ENCODE results near the gene HIPK2. TPM values are rescaled to one million over a fixed set of nuclear protein-coding genes. Genes with fewer than 3 reads are reported as not detected.

The HIPK2 gene
- polyA plus RNA-seq, 1 donor, result 10.4 TPM

- no peak for DNase-seq
These were observed 129.9 kb downstream of the HIPK2 start for GRCh38 chr7:139647814-139648390.

DNA sequence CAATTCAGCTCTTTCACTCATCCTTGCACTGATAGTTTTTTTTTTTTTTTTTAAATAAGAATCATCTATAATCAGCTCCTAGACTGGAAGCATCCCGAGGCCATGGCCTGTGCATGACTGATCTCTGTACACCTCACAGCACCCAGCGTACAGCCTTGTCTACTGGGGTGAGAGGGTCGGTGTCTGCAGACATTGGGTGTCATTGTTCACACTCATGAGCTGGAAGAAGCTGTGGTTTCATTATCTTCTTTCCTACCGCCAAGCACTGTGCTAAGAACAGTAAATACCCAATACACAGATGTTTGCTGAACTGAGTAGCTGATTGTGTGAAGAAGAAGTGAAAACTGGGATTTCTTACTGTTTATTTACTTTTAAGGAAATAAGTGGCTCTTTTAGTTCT, 130.7 kb downstream of the HIPK2 start:
- no peak for DNase-seq

GRCh38 chr7:139646566-139646965, 131.2 kb downstream of the HIPK2 start:
- DNase-seq, result no peak

DNA sequence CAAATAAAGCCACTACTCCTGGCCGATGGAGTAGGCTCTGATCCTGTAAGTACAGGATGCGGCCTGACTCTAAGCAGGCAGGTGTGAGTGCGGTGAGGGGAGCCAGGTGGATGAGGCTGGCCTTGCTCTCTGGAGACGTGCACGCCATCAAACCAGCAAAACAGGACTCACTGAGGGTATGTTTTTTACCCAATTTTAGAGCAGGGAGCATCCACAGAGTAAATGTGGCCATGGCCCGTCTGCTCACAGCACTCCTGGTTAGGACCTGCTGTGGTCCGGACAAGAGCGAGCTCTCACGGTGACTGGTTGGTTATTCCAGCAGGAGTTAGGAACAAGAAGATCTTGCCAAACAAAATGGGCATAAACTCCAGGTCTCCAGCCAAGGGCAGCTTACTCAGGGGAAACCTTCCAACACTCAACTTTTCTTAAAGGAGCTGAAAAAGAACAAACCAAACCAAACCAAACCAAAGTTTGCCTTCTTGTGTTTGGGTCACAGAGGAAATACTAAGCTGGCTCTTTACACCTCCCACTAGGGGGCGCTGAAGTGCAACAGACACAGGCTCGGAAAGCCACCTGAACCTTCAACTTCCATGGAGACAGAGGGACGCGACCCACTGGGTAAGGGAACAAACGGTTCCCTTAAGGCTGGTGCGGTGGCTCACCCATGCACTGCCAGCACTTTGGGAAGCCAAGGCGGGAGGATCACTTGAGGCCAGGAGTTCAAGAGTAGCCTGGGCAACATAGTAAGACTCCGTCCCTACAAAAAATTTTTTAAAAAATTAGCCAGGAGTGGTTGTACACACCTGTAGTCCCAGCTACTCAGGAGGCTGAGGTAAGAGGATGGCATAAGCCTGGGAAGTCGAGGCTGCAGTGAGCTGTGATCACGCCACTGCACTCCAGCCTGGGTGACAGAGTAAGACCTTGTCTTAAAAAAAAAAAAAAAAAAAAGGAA, 131.9 kb downstream of the HIPK2 start:
- peak; percentile 80 for DNase-seq

GRCh38 chr7:139643951-139644585, 133.7 kb downstream of the HIPK2 start:
- no peak for DNase-seq

GRCh38 chr7:139642283-139642682, 135.5 kb downstream of the HIPK2 start:
- no peak for DNase-seq

- DNase-seq, result no peak
These were observed 136.3 kb downstream of the HIPK2 start for GRCh38 chr7:139641337-139641992.

- DNase-seq, result no peak
These were observed 137.1 kb downstream of the HIPK2 start for GRCh38 chr7:139640681-139641080.

- DNase-seq, result no peak
These were observed 138.2 kb downstream of the HIPK2 start for GRCh38 chr7:139639563-139639962.

DNA sequence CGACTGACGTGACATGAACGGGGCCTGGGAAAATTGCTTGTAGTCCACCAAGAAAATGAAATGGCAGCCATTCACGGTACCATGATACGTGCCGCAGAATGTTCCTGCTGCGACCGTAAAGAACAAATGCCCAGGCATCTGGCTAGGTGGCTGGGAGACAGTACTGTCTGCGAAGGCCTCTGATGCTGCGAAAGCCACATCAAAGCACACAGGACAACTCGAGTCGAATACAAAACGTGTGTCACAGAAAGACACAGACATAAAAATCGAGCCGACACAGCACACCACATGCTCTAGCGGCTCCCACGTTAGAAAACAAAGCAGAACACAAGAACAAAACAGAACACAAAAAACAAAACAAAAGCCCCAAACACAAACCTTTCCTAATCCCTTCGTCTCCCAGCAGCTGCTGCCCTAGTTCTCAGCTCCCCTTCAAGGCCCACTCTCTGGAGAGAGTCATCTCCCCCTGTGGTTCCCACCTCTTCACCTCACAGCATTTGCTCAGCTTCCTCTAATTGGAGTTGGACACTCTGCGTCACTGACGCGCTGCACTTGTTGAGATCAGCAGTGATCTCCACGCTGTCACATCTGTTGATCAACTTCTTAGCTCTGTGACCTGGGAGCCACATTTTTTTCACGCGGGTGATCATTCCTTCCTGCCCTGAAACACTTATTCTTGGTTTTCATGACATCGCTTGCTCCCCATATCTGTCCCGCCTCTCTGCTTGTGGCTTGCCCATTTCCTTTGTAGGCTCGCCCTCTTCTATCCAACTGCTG, 142.1 kb downstream of the HIPK2 start:
- DNase-seq, result no peak

DNA sequence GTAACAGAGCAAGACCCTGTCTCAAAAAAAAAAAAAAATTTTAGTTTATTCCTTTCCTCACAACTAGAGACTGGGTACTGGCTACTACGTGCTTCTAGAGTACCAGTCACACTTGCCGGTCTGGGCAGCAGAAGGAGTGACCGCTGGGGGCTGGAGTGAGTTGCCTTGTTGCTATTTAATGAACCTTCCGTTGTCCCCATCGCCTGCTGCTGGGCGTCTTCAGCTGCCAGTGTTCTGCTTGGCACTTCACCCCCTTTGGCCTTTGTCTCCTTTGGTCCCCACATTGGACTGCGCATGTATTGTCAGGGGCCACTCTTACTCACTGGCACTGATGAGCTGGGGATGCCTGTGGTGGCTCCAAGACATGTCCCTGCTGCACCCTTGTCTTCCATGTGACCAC, 143.7 kb downstream of the HIPK2 start:
- no peak for DNase-seq

- no peak for DNase-seq
These were observed 146.2 kb downstream of the HIPK2 start for GRCh38 chr7:139631520-139632031.

DNA sequence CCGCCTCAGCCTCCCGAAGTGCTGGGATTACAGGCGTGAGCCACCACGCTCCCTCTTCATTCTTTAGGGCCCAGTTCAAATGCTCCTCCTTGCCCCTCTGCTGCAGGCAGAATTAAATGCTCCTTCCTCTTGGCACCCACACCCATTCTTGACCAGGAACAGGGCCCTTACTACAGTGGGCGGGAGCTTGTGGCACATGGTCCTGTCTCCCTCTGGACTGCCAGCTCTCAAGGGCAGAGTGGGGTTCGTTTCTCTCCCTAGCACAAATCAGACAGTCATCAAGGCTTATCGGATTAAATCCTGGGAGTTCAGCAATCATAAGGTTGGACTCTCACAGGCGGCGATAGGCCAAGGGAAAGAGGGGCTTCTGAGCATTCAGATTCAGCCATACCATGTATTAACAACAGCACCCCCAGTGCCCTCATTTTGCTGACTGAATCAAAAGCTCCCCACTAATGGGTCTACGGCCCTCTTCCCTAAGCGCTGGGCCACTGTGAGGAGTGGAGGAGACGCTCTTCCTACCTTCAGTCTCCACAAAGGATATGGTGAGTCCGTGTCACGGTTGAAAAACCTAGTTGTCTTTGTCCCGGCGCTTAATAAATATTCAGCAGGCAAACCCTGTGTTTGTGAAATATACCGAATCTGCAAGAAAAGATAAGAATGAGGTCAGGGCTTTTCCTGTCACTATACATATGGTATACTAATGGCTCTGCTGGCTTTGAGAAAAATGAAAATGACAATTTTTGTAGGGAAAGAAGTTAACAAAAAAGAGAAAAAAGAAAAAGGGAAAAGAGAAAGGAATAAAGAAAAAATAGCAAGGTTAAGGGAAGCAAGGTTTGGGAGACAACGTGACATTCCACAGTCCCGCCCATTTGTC, 146.9 kb downstream of the HIPK2 start:
- DNase-seq, result no peak

DNA sequence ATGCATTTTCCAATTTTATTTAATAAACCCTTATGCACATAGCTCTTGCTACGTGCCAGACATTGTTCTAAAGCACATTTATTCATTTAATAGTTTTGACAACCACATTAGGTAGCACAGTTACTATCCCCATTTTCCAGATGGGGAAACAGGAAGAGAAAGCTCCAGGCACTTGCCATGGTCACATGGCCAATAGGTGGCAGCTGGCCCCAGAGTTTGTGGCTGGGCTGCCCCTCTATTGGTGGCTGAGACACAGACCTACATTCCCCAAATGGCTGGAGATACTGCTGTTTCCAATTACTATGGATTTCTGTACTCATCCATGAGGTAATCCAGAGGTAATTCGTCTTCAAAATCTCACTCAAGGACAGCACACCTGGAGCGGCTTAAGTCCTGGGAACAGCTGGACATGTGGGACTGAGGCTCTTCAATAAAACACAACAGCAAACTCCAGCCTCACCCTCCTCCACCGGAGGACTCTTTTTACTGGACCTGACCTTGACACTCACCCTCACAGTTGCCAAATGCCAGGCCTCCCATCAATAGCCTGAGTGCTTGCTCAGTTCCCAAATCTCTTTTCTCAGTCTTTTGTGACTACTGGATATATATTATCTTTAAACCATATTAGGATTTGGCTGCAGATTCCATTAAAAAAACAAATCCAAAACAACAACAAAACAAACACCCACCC, 148.3 kb downstream of the HIPK2 start:
- DNase-seq, result no peak

DNA sequence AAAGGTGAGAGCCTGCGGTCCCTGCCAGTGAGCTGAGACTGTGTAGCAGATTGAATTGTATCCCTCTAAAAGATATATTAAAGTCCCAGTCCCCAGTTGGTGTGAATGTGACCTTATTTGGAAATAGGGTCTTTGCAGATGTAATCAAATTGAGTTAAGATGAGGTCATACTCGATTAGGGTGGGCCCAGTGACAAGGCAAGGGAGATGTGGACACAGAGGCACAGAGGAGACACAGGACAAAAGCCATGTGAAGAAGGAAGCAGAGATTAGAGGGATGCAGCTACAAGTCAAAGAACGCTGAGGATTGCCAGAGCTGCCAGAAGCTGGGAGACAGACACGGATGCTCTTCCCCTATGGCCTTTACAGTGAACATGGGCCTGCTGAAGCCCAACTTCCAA, 150.0 kb downstream of the HIPK2 start:
- no peak for DNase-seq

DNA sequence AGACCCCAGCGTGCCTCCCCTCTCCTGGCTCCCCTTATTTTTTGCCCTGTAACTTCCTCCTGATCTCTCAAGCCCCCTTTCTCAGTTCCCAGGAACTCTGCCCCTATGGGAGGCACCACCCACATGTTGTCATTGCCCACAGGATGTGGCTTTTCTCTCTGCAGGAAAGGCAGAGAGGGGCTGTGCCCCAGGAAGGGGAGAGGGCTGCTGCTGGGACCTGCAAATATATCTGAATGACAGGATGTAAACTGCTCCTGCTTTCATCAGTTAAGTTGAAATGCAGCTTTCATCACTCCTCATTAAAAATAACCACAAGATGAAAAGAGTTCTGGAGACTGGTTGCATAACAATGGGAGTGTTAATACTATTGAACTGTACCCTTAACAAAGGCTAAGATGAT, 151.0 kb downstream of the HIPK2 start:
- DNase-seq, result no peak

DNA sequence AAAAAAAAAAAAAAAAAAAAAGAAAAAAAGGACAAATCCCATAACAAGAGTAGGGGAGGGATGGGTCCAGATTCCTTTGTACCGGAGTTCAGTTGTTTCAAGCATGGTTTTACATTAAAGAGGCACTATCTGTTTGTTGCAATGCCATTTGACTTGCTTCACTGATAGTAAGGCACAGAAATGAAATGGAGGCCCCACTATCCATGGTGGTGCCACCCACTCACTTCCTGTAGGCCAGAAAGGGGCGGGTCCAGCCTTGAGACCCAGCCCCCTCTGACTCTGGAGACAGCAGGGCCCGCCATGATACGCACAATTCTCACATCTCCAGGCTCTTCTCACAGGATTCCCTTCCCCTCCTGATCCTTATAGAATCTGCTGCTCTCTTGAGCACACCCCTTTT, 154.3 kb downstream of the HIPK2 start:
- no peak for DNase-seq

- no peak for DNase-seq
These were observed 157.0 kb downstream of the HIPK2 start for GRCh38 chr7:139620676-139621344.

DNA sequence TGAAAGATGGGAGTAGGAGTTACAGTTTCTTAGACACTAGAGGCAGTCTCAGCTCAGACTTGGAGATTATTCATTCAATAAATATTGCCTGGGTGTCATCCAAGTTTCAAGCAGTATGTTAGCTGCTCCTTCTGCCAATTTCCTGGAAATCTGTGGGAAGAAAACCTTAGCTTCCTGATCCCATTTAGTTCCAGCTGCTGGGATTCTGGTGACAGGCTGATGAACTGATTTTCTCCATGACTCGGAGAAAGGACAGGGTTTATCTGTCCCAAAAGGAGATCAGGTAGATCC, 158.5 kb downstream of the HIPK2 start:
- DNase-seq, result peak; percentile 67
